COR-L47 (cell line): ENCODE results near the gene MGAT1.
"Not testable (repeated sequence)": the region's sequence is repeated elsewhere in the genome, so short reads cannot be mapped to it uniquely, and the experiment has no call there.

Experiments
- DNase-seq: peaks from one replicate; lab custom pipeline; 2025; lab: John Stamatoyannopoulos, UW

MGAT1 gene

DNA sequence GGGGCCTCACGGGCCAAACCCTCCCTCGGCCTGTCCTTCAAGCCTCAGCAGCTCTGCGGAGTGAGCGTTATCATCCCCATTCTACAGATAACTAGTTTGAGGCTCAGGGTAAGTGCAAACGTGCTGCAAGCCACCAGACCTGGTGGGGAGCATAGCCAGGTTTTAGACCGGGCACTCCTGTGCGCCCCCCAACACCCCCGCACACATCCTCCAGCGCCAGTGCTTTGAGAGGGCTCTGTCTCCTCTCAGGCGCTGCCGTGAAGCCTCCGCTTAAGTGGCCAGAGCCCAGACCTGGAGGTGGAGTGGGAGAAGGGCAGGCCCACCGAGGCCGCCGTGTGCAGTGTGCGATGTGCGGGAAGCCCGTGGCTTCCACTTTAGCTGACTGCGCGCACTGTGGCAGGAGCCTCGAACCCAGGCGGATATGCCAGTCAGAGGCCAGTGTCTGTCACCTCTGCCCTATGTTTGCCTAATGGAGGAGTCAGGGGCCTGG, 1.6 kb upstream of the MGAT1 start:
- no peak for DNase-seq

DNA sequence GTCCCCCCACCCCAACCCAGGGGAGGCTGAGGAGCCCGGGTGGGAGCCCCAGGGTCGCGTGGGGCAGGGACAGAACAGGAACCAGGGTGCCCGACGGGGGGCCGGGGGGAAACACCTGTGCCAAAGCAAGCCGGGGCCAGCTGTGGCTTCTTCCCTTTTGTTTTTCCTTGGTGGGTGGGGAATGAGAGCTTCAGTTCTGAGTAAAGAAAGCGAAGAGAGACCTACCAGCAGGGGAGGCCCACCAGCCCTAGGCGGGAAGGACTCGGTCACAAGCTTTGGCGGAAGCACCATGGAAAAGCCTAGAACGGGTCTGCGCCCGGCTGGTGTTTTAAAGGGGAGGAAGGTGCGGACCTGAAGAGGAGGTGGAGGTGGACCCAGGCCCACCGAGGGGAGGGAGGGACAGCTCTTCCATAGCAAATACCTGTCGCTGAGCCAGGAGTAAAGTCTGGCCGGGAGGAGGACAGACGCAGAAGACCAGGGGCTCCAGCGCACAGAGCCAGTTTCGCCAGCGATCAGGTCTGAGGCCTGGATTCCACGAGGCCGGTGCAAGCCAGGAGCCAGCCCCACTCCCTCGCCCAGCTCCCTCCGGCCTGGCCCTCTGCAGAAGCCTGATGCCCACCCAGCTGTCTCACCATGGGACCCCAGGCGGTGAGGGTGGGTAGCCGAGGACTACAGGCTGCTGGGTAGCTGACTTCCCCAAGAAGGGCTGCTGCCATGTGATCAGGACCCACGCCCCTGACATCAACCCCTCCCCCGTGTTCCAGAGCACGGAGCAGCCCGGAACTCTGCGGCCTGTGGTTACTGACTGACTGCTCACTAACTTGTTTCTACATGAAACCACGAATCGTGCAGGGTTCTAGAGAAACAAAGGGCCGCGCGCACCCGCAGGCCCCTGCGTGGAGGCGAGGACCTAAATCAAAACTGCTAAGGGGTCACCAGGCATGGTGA, 849 bp upstream of the MGAT1 start:
- no peak for DNase-seq

DNA sequence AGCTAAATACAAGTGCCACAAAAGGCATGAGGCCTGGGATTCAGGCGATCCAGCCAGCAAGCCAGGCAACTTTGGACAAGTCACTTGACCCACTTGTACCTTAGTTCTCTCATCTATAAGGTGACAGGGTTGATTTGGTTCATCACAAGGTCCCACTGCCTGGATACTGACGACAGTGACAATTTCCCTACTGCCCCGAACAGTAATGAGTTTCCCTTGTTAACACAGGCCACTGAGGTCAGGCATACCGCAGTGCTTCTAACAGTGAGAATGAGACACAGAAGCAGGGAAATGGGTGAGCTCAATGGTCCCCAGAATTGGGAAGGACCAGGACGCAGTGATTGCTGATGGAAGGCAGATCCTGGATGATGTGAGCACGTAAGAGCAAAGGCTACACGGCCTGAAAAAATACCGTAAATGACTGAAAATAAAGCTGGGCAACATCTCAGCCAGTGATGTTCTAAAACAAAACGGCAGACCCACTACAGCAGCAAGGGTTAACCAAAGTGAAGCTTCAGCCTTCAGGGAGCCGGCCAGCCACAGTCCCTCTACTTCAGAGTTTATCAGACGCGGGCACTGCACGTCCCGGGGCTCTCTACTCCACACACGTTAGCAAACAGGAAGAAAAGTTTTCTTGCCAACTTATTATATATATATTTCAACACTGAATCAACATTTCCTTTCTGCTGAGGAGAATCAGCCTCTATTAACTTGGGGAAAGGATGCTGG, 846 bp downstream of the MGAT1 start:
- DNase-seq = no peak

DNA sequence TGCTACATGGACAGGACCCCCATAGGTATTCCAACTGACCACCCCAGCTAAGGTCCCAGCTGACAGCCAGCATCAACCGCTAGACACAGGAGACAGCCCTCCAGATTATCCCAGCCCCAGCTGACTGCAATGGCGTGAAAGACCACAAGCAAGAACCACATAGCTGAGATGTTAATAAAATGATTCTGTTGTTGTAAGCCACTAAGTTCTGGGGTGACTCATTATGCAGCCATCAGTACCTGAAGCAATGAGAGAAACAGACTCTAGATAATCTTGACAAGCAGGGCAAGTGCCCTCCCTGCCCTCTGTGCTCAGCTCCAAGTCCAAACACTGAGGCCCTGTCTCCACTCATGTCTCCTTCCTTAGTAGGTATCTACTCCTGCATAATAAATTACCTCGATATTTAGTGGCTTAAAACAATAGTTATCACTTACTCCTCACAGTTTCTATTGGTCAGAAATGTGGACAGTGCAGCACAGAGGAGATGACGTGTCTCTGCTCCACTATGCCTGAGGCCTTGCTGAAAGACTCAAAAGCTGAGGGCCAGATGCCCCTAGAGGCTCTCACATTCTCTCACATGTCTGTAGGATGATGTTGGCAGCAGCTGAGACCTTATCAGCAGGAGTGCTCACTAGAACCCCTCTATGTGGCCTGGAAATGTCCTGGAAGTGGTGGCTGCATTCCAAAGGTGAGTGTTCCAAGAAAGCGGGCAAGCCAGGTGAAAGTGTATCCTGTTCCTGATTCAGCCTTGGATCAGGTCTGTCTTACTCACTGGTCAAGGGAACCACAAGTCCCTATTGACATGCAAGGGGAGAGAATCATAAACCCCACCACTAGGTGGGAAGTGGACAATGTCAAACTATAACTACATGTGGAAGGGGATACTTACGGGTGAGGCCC, 2.5 kb downstream of the MGAT1 start:
- DNase-seq = no peak

DNA sequence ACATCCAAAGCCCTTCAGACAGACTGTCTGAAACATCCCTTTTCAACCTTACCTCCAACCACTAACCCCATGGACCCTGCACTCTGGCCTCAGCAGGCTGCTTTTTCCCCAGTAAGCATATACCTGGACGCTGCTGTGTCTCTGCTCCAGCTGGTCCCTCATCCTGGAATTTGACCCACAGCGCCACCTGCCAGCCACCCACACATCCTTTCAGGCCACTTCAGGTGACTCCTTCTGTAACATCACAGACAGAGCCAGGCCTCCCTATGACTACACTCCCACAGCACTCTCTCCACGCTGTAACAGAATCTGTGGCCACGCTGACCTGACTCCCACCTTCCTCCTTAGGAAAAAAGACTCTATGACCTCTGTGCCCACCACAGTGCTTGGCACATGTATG, 3.4 kb downstream of the MGAT1 start:
- DNase-seq = no peak

DNA sequence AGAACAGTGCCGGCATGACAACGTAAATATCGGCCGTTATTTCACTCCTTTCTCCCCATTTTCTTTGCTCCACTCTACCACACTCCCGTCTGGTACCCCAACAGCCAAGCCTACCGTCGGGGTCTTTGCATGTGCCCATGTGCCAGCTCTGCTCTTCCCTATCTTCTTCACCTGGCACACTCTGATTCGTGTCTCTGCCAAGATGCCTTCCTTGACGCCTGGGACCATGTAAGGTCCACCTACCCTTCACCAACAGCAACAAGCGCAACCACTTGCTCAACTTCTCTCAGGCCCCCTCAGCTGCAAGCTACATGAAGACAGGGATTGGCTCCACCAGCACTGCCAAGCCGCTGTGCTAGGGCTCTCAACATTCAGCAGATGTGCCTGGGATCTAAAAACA, 4.4 kb downstream of the MGAT1 start:
- DNase-seq = no peak

DNA sequence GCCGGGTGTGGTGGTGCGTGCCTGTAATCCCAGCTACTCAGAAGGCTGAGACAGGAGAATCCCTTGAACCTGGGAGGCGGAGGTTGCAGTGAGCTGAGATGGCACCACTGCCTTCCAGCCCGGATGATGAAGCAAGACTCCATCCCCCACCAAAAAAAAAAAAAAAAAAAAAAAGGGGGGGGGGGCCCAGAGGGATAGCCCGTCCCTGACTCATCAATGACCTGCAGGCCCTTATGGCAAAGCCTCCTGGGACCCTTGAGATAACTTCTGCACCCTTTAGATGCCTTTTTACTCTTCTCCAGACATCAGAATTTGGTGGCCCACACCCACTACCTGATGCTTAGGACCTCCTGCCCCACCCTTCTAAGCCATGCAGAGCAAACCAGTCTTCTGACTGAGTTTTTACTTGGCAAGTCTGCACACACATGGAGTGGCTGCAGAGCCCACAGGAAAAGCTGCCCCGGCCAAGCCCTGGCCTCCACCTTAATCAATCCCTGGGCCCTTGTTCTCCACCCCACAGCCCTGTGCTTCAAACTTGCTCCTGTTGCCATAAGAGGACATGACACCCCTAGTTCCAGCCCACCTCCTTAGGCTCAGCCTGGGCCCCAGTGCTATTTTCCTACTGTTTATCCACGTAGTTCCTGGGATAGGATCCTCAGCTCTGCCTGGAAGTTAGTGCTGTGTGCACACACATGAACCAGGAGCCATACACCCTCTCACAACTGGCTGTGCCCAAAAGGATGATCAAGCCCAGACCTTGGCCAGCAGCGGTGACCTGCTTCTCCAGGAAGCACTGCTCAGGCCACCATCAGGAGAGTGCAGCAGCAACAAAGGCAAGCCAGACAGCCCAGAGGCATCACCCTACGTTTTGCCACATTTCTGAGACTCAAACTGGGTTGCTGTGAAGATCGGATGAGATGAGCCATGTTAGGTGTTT, 5.1 kb downstream of the MGAT1 start:
- DNase-seq = no peak

DNA sequence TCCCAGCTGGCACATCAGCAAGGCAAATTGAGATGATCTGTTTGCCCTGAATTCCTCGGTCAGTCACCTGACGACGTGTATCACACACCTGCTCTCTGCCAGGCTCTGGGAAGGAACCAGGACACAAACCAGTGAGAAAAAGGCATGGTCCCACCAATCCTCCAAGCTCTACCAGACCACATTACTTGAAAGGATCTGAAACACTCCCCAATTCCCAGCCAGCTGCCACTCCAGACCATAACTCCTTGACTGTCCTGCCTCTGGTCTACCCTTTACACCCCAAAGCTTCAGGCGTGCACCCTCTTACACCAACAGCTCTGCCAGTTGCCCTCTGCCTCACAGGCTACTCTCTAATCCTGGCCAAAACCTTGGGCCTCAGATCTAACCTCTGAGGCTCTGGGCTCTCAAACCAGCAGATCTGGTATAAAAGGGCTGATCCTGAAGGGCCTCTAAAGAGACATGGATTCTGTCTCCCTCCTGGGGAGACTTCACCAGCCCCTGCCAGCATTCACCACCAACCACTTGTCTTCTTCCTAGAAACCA, 6.8 kb downstream of the MGAT1 start:
- no peak for DNase-seq

DNA sequence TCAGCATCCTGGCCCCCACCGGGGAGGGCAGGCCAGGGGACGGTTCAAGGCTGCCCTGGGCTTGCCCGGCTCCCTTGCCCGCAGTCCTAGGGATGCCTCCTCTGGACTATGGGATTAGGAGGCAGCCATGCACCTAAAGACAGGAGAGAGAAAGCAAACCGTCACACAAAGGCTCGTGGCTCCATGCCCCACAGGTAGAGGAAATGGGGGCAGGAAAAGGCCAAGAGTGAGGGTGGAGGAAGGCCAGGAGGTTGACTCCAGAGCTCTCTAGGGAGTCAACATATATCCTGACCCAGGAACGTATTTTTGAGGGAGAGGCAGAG, 9.7 kb downstream of the MGAT1 start:
- DNase-seq = no peak

DNA sequence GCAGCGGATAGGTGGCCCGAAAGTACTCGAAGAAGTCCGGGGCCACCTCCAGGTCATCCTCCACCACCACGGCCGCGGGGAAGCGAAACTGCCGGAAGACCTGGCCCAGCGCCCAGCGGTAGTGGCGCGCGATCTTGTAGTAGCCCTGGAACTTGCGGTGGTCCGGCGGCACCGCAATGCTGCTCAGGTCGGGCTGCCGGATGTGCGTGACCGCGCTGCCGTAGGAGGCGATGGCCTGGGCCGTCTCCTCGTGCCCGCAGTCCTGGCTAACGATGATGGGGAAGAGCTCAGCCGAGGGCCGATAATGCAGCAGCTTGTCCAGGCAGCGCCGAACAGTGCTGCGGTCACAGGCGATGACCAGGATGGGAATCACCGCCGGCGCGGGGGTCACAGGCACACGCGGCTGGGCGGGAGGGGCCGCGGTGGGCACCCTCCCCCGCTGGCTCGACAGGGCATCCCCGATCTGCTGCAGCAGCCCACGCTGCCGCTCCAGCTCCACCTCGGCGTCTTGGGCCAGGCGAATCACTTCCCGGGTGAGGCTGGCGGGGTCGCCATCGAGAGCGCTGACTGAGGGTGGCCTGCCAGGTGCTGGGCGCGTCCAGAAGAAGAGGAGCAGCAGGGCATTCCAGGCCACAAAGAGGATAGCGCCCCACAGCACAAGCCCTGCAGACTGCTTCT, 10.2 kb downstream of the MGAT1 start:
- DNase-seq = no peak

DNA sequence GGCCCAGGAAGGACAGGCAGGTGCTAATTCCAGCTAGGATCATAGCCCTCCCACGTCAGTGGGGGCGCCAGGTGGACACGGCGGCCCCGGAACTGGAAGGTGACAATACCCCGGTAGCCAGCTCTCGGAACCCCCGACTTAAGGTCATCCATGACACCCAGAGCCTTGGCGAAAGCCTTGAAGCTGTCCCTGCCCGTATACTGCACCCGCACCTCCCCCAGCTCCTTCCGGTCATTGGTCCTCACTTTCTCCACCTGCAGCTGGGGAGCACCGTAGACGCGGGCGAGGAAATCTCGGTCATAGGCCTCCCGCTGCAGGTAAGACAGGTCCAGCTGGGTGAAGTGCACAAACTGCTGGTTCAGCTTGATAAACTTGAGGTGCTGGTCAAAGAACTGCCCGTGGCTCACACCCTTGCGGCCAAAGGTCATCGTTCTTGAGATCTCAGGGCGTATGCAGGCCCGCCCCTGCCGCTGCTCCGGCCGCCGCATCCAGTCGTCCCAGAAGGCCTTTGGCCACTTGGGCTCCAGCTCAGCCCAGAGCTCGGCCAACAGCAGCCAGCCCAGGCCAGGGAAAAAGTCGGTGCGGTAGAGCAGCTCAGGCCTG, 10.9 kb downstream of the MGAT1 start:
- no peak for DNase-seq

DNA sequence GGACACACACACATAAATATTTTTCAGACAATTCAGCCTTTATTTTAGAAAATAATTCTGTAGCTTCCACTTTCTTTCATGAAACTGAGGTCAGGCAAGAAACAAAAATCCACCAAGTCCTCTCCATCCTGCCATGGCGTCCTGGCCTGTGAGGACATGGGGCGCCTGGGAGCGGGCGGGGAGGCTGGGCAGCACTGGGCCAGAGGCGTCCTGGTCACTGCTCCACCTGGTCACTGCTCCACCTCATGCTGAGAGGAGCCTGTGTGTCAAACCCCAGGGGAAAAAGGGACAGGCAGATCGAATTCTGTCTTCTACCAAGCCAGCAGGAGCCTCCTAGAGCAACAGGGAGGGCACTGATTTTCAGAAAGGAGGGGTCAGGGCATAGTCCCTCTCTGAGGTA, 12.1 kb downstream of the MGAT1 start:
- DNase-seq = no peak

DNA sequence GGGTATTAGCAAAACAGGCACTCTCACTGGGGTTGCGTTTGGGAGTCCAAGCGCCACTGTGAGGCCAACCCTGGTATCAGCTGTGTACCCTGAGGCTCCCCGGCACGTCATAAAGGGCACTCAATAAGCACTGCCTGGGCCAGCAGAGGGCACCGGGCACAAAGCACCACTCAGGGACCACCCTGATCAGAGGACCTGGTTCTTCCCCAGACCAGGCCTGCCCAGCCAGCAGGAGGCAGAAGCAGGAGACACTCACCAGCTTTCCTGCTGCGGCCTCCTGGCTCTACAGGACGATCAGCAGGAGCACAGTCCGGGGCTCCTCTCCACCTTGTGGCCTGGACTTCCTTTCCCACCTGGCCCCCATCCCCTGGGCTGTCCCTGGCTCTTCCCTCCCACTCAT, 12.6 kb downstream of the MGAT1 start:
- no peak for DNase-seq

DNA sequence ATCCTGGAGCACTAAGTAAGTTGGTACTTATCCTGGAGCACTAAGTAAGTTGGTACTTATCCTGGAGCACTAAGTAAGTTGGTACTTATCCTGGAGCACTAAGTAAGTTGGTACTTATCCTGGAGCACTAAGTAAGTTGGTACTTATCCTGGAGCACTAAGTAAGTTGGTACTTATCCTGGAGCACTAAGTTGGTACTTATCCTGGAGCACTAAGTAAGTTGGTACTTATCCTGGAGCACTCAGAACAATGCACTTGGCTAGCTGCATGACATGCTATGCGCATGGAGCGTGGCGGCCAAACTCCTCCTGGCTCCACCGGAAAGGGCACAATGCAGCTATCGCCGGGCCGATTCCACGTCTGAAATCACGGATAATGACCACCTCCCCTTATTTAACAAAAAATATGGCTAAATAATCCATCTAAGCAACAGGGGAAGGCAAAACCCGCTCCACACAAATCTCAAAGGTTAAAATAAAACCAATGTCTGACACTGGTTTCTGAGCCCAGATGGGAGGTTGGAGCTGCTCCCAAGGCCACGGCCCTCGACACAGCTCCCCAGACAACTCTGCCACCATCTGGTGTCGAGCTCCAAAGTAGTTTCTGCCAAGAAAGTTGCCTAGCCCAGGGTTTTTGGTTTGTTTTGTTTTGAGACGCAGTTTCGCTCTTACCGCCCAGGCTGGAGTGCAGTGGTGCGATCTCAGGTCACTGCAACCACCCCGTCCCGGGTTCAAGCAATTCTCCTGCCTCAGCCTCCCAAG, 13.8 kb downstream of the MGAT1 start:
- DNase-seq = not testable (repeated sequence)

DNA sequence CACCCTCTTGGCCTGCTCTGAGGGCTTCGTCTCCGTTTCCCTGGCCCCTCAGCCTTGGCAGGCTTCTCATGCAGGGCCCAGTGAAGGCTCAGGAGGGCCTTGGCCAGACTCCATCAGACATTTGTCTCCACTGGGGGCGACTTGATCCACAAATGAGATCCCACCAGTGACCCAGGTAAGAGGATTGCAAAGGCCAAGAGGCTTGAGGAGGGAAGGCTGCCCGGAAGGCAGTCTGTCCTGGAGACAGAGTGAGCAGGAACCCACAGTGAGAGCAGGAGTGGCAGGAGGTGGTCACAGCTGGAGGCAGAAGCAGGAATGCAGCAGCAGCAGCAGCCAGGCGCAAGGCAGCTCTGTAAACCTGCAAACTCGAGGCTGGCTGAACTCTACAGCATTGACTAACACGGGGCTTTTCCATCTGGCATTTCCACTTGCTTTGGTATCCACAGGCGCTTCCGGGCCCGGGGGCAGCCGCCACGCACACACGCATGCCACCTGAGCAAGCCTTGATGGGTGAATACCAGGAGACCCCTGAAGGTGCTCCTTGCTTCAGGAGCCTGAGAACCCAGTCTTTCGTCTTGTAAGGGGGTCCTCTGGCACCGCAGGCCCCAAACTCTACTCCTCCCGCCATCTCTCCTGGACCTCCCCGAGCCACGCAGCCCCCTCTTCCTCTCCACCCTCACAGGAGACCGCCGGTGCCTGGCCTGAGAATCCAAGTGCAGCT, 14.7 kb downstream of the MGAT1 start:
- DNase-seq = no peak

DNA sequence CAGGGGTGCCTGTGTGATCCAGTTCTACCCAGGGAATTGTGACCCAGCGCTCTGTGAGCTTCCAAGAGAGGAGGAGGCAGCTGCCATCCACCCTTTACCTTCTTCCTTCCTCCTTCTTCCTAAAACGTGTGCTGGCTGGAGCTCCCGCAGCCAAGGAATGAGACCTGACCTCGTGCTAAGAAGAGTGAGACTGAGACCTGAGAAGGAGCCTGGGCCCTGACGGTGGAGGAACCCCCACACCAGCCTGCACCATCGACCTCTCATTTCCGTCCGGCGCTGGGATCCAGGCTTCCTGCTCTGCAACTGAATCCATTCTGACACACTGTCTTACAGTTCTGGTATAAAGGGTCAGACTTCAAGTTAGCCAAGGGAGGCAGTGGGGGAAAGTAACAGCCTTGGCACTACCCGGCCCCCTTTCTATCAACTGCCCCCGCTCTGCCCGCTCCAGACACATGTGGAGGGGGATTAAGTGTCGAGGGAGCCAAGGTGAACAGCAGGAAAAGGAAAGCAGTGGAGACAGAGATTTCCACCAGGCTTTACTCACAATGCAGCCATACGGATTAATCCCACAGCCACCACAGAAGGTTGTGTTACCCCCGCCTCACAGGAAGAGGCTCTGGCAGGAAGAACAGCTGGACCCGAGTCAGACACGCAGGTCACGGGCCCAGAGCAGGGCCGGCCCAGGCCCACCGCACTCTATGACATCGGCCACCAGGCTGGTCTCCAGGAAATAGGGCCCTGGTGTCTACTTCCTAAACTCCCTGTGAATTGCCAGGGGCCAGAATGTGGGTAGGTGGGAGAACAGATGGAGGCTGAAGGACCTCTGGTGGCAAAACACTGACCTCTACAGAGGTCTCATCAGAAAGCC, 15.8 kb downstream of the MGAT1 start:
- no peak for DNase-seq

DNA sequence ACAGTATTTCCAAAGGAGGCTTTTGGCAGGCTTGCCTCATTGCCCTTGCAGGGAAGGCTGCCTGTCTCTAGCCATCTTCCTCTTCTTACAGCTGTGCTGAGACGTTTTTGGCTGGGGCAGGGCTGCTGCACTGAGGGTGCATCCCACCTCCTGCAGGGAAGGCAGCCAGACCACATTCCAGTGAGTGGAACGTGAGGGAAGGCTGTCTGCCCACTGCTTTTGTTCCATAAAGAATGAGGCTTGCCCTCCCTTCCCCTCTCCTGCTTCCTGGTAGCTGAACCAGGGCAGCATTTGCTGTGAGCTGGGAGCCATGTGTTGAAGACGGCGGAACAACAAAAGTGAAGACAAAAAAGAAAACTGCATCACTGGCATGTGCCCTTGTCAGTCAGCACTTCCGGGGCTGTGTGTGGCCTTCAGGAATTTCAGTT, 16.8 kb downstream of the MGAT1 start:
- DNase-seq = no peak
